Measurements from ENCODE around the gene OR8K3. TPM values are rescaled to one million over a fixed set of nuclear protein-coding genes. Genes with fewer than 3 reads are reported as not detected.

Gene OR8K3
- total RNA-seq, 2 donors from 2014 or later: not detected

GRCh38 chr11:56307836-56308235 lies 7.1 kb upstream of the OR8K3 start:
- TF ChIP-seq, protein P1, sequence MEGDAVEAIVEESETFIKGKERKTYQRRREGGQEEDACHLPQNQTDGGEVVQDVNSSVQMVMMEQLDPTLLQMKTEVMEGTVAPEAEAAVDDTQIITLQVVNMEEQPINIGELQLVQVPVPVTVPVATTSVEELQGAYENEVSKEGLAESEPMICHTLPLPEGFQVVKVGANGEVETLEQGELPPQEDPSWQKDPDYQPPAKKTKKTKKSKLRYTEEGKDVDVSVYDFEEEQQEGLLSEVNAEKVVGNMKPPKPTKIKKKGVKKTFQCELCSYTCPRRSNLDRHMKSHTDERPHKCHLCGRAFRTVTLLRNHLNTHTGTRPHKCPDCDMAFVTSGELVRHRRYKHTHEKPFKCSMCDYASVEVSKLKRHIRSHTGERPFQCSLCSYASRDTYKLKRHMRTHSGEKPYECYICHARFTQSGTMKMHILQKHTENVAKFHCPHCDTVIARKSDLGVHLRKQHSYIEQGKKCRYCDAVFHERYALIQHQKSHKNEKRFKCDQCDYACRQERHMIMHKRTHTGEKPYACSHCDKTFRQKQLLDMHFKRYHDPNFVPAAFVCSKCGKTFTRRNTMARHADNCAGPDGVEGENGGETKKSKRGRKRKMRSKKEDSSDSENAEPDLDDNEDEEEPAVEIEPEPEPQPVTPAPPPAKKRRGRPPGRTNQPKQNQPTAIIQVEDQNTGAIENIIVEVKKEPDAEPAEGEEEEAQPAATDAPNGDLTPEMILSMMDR (IDR thresholded peaks at IDR 0.05): no peak
- Histone ChIP-seq H3K27me3 (no peaks in the 10 kb centered on the region), H3K4me1 (no peaks in the 10 kb centered on the region), H3K9me3 (no peaks in the 10 kb centered on the region), H3K9ac (ENCODE audit: low read depth in 2 of 2, low read length in 2 of 2) (no peak overlapping the region), H3K36me3 (no peaks in the 10 kb centered on the region), H3K27ac (no peak overlapping the region), H3K4me3 (no peak overlapping the region)
- intact Hi-C loops (cut with DNase I): no loop called here
- DNase-seq: no peak

DNA sequence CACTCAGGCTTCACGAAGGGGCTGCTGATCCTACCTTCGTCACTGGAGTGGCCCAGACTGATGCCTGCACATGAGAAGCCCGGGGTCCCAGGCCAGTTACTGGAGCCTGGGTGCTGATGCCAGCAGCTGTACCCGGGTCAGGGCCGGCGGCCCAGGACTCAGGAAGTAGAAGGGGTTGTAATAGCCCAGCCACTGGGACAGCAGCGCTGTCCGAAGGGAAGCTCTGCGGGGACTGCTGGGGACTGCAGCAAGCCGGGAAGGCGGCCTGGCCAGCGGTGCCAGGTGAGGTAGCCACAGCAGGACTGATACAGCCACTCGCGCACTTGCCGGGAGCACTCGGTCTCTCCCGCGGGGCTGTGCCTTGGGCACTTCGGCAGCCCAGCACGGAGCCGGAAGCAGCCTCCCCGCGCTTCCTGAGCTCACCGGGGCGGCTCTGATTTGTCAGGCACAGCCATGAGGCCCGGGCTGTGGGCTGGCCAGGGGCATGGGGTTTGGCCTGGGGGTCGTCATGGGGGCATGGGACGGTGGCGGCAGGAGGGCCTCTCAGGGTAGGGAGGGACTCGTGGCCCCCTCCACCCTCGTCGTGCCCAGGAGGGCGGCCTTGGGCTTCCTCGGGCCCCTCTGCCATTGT lies 17.0 kb downstream of the OR8K3 start:
- Histone ChIP-seq H3K9ac (ENCODE audit: low read depth in 2 of 2, low read length in 2 of 2) (no peak overlapping the region), H3K4me1 (no peaks in the 10 kb centered on the region), H3K27ac (no peak overlapping the region), H3K27me3 (no peaks in the 10 kb centered on the region), H3K9me3 (no peaks in the 10 kb centered on the region), H3K4me3 (no peak overlapping the region), H3K36me3 (no peaks in the 10 kb centered on the region)
- TF ChIP-seq, protein P1 (IDR thresholded peaks at IDR 0.05): no peak
- intact Hi-C loops (cut with DNase I): no loop called here
- DNase-seq: no peak

GRCh38 chr11:56333156-56333555 lies 18.2 kb downstream of the OR8K3 start:
- H3K4me3 ChIP-seq: no peak overlapping the region
- H3K9me3 ChIP-seq: no peaks in the 10 kb centered on the region
- H3K36me3 ChIP-seq: no peaks in the 10 kb centered on the region
- intact Hi-C loops (cut with DNase I): no loop called here
- DNase-seq: no peak
- no peak overlapping the region for H3K27ac ChIP-seq
- no peaks in the 10 kb centered on the region for H3K4me1 ChIP-seq
- H3K27me3 ChIP-seq: no peaks in the 10 kb centered on the region
- TF ChIP-seq, protein P1 (IDR thresholded peaks at IDR 0.05): no peak
- no peak overlapping the region for H3K9ac ChIP-seq (ENCODE audit: low read depth in 2 of 2, low read length in 2 of 2)

GRCh38 chr11:56340289-56340688 lies 25.3 kb downstream of the OR8K3 start:
- Histone ChIP-seq H3K9ac (ENCODE audit: low read depth in 2 of 2, low read length in 2 of 2) (no peak overlapping the region), H3K27me3 (no peaks in the 10 kb centered on the region), H3K4me1 (no peaks in the 10 kb centered on the region), H3K9me3 (no peaks in the 10 kb centered on the region), H3K27ac (no peak overlapping the region), H3K36me3 (no peaks in the 10 kb centered on the region), H3K4me3 (no peak overlapping the region)
- intact Hi-C loops (cut with DNase I): no loop called here
- no peak for DNase-seq
- TF ChIP-seq, protein P1 (IDR thresholded peaks at IDR 0.05): no peak

- no peak within 1 kb of the TSS for H3K27ac ChIP-seq
- no peaks in the 10 kb centered on the region for H3K9me3 ChIP-seq
- H3K4me3 ChIP-seq: no peak within 1 kb of the TSS
- intact Hi-C loops (cut with DNase I): no loop called here
- H3K27me3 ChIP-seq: no peaks in the 10 kb centered on the region
- DNase-seq: no peak
- H3K9ac ChIP-seq (ENCODE audit: low read depth in 2 of 2, low read length in 2 of 2): no peak within 1 kb of the TSS
- no peaks in the 10 kb centered on the region for H3K4me1 ChIP-seq
- TF ChIP-seq, protein P1 (IDR thresholded peaks at IDR 0.05): no peak
- no peaks in the 10 kb centered on the region for H3K36me3 ChIP-seq
Measured at GRCh38 chr11:56345739-56346138, 30.8 kb downstream of the OR8K3 start, which contains the start of gene OR8K1. Gene OR8K1, plus strand, starts transcription at chr11:56346039. Its CDS starts 0 bp downstream, at chr11:56346039.
